ENCODE data around the gene KCNC3.
"Not testable (repeated sequence)": the region's sequence is repeated elsewhere in the genome, so short reads cannot be mapped to it uniquely, and the experiment has no call there.

The KCNC3 gene

GRCh38 chr19:50357178-50358100, 28.3 kb upstream of the KCNC3 start:
- in situ Hi-C loops (cut with MboI; ENCODE audit: low sequenced_read_pairs) = loop anchor here (25.0 kb wide), 1 partner anchor 430 kb away; the partner anchor contains the start of gene ACP4

- in situ Hi-C loops (cut with MboI; ENCODE audit: low sequenced_read_pairs) = loop anchor here (25.0 kb wide), 1 partner anchor 431 kb away; the partner anchor contains the start of gene ACP4
These were observed 27.6 kb upstream of the KCNC3 start for GRCh38 chr19:50356691-50357177.

- in situ Hi-C loops (cut with MboI; ENCODE audit: low sequenced_read_pairs) = loop anchor here (25.0 kb wide), 1 partner anchor 434 kb away; the partner anchor contains the start of gene ACP4
These were observed 24.3 kb upstream of the KCNC3 start for GRCh38 chr19:50353487-50353880.

- in situ Hi-C loops (cut with MboI; ENCODE audit: low sequenced_read_pairs) = loop anchor here (25.0 kb wide), 1 partner anchor 435 kb away; the partner anchor contains the start of gene ACP4
These were observed 23.1 kb upstream of the KCNC3 start for GRCh38 chr19:50352242-50352641.

- in situ Hi-C loops (cut with MboI; ENCODE audit: low sequenced_read_pairs) = loop anchor here (25.0 kb wide), 1 partner anchor 438 kb away; the partner anchor contains the start of gene ACP4
These were observed 20.3 kb upstream of the KCNC3 start for GRCh38 chr19:50349277-50350057.

- in situ Hi-C loops (cut with MboI; ENCODE audit: low sequenced_read_pairs) = not testable (repeated sequence)
These were observed 18.0 kb upstream of the KCNC3 start for GRCh38 chr19:50347089-50347581.

- in situ Hi-C loops (cut with MboI; ENCODE audit: low sequenced_read_pairs) = no loop called here
These were observed 15.6 kb upstream of the KCNC3 start for GRCh38 chr19:50344661-50345318.

DNA sequence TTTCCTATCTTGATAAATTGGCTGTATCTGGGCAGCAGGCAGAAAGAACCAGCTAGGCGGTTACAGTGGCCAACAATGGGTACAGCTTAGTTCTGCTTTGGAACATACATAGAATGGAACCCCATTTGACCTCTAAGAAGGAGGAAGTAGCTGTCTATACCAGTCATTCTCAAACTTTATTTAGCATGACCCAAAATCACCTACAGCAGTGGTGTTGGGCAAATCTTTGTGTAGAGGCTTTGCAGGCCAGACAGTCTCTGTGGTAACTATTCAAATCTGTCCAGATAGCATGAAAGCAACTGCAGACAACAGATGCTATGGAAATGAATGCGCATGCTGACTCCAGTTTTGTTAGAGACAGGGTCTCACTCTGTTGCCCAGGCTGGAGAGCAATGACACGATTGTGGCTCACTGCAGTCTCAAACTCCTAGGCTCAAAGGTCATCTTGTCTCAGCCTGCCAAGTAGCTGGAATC, 12.0 kb upstream of the KCNC3 start:
- in situ Hi-C loops (cut with MboI; ENCODE audit: low sequenced_read_pairs) = no loop called here

DNA sequence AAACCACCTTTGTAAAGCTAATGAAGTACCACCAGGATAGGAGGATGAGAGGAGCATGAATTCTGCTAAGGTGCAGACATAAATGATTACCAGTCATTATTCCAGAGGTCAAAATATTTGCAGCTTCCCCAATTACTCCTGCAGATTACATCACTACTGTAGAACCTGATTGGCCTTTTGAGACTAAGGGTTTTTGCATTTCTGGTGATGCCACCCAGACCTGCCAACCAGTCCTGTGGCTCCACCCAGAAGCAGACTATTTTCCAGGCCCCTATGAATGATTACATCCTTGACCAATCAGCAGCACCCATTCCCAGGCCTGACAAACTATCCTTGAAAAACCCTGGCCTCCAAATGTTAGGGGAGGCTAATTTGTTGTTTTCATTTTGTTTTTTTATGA, 11.2 kb upstream of the KCNC3 start:
- in situ Hi-C loops (cut with MboI; ENCODE audit: low sequenced_read_pairs) = no loop called here

DNA sequence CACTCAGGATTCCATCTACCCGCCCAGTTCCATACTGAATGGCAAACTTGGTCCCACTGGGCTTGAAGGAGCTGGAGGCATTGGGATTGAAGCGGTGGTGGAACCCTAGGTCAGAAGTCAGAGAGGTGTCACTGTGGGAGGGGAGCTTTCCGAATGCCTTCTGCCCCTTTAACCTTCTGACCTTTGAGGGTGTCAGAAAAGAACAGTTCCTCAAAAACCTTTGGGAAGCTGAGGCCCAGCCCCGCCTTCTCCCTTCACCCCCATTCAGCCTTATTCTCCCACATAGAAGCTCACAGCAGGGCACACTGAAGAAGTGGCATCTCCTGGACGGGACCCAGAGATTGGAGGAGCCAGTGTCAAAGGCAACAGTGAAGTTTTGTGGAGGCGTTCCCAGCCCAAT, 7.9 kb upstream of the KCNC3 start:
- in situ Hi-C loops (cut with MboI; ENCODE audit: low sequenced_read_pairs) = not testable (repeated sequence)

- in situ Hi-C loops (cut with MboI; ENCODE audit: low sequenced_read_pairs) = no loop called here
These were observed 5.7 kb upstream of the KCNC3 start for GRCh38 chr19:50334741-50335421.

- in situ Hi-C loops (cut with MboI; ENCODE audit: low sequenced_read_pairs) = no loop called here
These were observed 4.8 kb upstream of the KCNC3 start for GRCh38 chr19:50333737-50334617.

- in situ Hi-C loops (cut with MboI; ENCODE audit: low sequenced_read_pairs) = no loop called here
These were observed 4.1 kb upstream of the KCNC3 start for GRCh38 chr19:50333235-50333736.

- in situ Hi-C loops (cut with MboI; ENCODE audit: low sequenced_read_pairs) = no loop called here
These were observed 3.3 kb upstream of the KCNC3 start for GRCh38 chr19:50332244-50333038.

DNA sequence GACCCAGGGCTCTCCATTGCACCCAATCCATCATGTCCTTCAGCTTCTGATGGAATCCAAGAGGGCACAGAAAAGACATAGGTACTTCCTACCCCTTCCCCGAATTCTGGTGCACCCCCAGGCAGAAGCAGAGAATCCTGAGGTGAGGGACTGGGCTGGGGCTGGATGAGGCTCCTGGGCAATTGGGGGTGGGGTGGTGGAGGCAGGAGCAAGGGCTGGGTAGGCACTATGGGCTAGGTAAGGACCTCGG, 2.7 kb upstream of the KCNC3 start:
- in situ Hi-C loops (cut with MboI; ENCODE audit: low sequenced_read_pairs) = no loop called here

- in situ Hi-C loops (cut with MboI; ENCODE audit: low sequenced_read_pairs) = no loop called here
These were observed 2.2 kb upstream of the KCNC3 start for GRCh38 chr19:50331221-50331993.

- in situ Hi-C loops (cut with MboI; ENCODE audit: low sequenced_read_pairs) = no loop called here
These were observed 1.3 kb upstream of the KCNC3 start for GRCh38 chr19:50330365-50331078.
